Mucosa of rectum (tissue), 2 donors: ENCODE data around the gene TLR9.
"Not testable (repeated sequence)": the region's sequence is repeated elsewhere in the genome, so short reads cannot be mapped to it uniquely, and the experiment has no call there.

Source experiments
- H3K27ac ChIP-seq, 2 donors: one replicate each; pipeline ENCODE4 v1.7.0; 2013; ENCODE audit warnings: inconsistent platforms in 2 of 2, low read depth in 2 of 2, low read length in 2 of 2
- H3K27me3 ChIP-seq, 2 donors: one replicate each; pipeline ENCODE4 v1.7.0; 2013; ENCODE audit warnings: low read length in 2 of 2; ENCODE audit not compliant: control insufficient read depth in 2 of 2, insufficient read depth in 2 of 2
- H3K36me3 ChIP-seq, 2 donors: one replicate each; pipeline ENCODE4 v1.7.0; 2013; ENCODE audit warnings: low read length in 2 of 2; ENCODE audit not compliant: control insufficient read depth in 2 of 2, insufficient read depth in 2 of 2
- H3K4me1 ChIP-seq, 2 donors: one replicate each; pipeline ENCODE4 v1.7.0; 2013; ENCODE audit warnings: low read length in 2 of 2, mild to moderate bottlenecking in 1 of 2; ENCODE audit not compliant: control insufficient read depth in 2 of 2, insufficient read depth in 2 of 2
- H3K4me3 ChIP-seq, 2 donors: one replicate each; pipeline ENCODE4 v1.7.0; 2013; ENCODE audit warnings: low read length in 2 of 2
- H3K9ac ChIP-seq, 2 donors: one replicate each; pipeline ENCODE4 v1.7.0; 2013; ENCODE audit warnings: low read length in 2 of 2, low read depth in 1 of 2, mild to moderate bottlenecking in 1 of 2
- H3K9me3 ChIP-seq, 2 donors: one replicate each; pipeline ENCODE4 v1.7.0; 2013; ENCODE audit warnings: low read length in 2 of 2; ENCODE audit not compliant: control insufficient read depth in 2 of 2
- donor health status: healthy.
- donor health status: Normal muscosa, but diverticular disease.

Gene TLR9, protein sequence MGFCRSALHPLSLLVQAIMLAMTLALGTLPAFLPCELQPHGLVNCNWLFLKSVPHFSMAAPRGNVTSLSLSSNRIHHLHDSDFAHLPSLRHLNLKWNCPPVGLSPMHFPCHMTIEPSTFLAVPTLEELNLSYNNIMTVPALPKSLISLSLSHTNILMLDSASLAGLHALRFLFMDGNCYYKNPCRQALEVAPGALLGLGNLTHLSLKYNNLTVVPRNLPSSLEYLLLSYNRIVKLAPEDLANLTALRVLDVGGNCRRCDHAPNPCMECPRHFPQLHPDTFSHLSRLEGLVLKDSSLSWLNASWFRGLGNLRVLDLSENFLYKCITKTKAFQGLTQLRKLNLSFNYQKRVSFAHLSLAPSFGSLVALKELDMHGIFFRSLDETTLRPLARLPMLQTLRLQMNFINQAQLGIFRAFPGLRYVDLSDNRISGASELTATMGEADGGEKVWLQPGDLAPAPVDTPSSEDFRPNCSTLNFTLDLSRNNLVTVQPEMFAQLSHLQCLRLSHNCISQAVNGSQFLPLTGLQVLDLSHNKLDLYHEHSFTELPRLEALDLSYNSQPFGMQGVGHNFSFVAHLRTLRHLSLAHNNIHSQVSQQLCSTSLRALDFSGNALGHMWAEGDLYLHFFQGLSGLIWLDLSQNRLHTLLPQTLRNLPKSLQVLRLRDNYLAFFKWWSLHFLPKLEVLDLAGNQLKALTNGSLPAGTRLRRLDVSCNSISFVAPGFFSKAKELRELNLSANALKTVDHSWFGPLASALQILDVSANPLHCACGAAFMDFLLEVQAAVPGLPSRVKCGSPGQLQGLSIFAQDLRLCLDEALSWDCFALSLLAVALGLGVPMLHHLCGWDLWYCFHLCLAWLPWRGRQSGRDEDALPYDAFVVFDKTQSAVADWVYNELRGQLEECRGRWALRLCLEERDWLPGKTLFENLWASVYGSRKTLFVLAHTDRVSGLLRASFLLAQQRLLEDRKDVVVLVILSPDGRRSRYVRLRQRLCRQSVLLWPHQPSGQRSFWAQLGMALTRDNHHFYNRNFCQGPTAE

GRCh38 chr3:52225452-52226228, at the start of gene TLR9:
TLR9 (minus strand) TSS chr3:52225645; CDS start chr3:52225529, 116 bp downstream.
- Histone ChIP-seq H3K9ac (no peak within 1 kb of the TSS), H3K4me3 (no peak within 1 kb of the TSS), H3K9me3 (no peaks in the 10 kb centered on the region), H3K27me3 (no peaks in the 10 kb centered on the region), H3K36me3 (peaks cover 20 to 24% of the 10 kb centered on the region in 2 donors), H3K27ac (peak within 1 kb of the TSS in 1 of 2 donors; percentile 61), H3K4me1 (no peaks in the 10 kb centered on the region)

GRCh38 chr3:52274781-52275180, 49.3 kb upstream of the TLR9 start:
- not testable (repeated sequence) for H3K4me3 ChIP-seq, H3K27ac ChIP-seq, H3K9ac ChIP-seq, H3K27me3 ChIP-seq, H3K9me3 ChIP-seq
- H3K36me3 ChIP-seq = peaks cover 3 to 15% of the 10 kb centered on the region in 2 donors
- H3K4me1 ChIP-seq = peaks cover 20 to 22% of the 10 kb centered on the region in 2 donors

DNA sequence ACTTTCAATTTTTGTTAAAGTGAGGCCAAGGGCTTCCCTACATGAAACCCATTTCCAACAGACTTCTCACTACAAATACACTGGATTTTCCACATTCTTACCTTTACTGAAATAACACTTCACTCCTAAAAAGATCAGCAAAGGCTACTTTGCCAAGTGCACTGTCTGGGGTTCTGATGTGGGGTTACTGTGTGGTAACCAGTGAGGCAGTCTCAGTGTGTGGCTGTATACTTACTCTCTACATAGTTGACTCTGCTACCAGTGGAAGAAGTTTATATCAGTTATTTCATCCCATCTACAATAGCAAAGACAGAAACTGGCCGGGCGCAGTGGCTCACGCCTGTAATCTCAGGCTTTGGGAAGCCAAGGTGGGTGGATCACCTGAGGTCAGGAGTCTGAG, 47.4 kb upstream of the TLR9 start:
- no peak overlapping the region for H3K27ac ChIP-seq
- no peaks in the 10 kb centered on the region for H3K9me3 ChIP-seq
- no peak overlapping the region for H3K9ac ChIP-seq
- H3K4me1 ChIP-seq = peaks cover 18 to 20% of the 10 kb centered on the region in 2 donors
- peaks cover 15 to 31% of the 10 kb centered on the region in 2 donors for H3K36me3 ChIP-seq
- no peak overlapping the region for H3K4me3 ChIP-seq
- no peaks in the 10 kb centered on the region for H3K27me3 ChIP-seq

- H3K9me3 ChIP-seq, H3K4me3 ChIP-seq, H3K27ac ChIP-seq, H3K27me3 ChIP-seq: not testable (repeated sequence)
- H3K4me1 ChIP-seq = peaks cover 18% of the 10 kb centered on the region in 2 donors
- H3K36me3 ChIP-seq = peaks cover 19 to 38% of the 10 kb centered on the region in 2 donors
- H3K9ac ChIP-seq = peak overlapping the region in 1 of 2 donors; percentile 24
Measured at GRCh38 chr3:52272172-52272571, 46.7 kb upstream of the TLR9 start.

GRCh38 chr3:52270252-52270754, 44.9 kb upstream of the TLR9 start:
- Histone ChIP-seq H3K27ac (peak overlapping the region; percentile 32 to 54), H3K4me3 (no peak overlapping the region), H3K36me3 (peaks cover 32 to 53% of the 10 kb centered on the region in 2 donors), H3K9me3 (no peaks in the 10 kb centered on the region), H3K9ac (no peak overlapping the region), H3K27me3 (no peaks in the 10 kb centered on the region), H3K4me1 (peaks cover 7 to 8% of the 10 kb centered on the region in 2 donors)

GRCh38 chr3:52269776-52270175, 44.3 kb upstream of the TLR9 start:
- peaks cover 33 to 57% of the 10 kb centered on the region in 2 donors for H3K36me3 ChIP-seq
- peaks cover 5 to 8% of the 10 kb centered on the region in 2 donors for H3K4me1 ChIP-seq
- H3K4me3 ChIP-seq = no peak overlapping the region
- no peaks in the 10 kb centered on the region for H3K27me3 ChIP-seq
- H3K27ac ChIP-seq = peak overlapping the region; percentile 32 to 54
- no peaks in the 10 kb centered on the region for H3K9me3 ChIP-seq
- no peak overlapping the region for H3K9ac ChIP-seq

DNA sequence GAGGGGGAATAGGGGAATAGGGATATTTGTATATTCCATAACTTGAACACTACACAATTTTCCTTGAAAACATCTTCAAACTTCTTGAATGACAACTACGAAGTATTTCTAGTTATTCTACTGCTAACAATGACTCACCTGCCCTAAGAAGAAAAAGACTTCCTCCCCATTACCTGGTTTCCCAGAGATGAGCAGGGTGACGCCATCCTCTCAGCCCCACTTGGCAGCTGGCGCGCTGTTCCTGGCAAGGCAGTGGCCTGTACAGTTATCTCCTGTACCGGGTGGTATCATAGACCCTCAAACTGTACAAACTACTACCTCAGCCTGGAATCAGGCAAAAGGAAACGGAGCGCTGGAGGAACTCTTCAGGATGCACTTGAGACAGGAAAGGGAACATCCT, 42.6 kb upstream of the TLR9 start:
- no peaks in the 10 kb centered on the region for H3K27me3 ChIP-seq
- H3K27ac ChIP-seq = no peak overlapping the region
- no peak overlapping the region for H3K4me3 ChIP-seq
- H3K9ac ChIP-seq = no peak overlapping the region
- peaks cover 49 to 64% of the 10 kb centered on the region in 2 donors for H3K36me3 ChIP-seq
- no peaks in the 10 kb centered on the region for H3K9me3 ChIP-seq
- peaks cover 5 to 8% of the 10 kb centered on the region in 2 donors for H3K4me1 ChIP-seq

DNA sequence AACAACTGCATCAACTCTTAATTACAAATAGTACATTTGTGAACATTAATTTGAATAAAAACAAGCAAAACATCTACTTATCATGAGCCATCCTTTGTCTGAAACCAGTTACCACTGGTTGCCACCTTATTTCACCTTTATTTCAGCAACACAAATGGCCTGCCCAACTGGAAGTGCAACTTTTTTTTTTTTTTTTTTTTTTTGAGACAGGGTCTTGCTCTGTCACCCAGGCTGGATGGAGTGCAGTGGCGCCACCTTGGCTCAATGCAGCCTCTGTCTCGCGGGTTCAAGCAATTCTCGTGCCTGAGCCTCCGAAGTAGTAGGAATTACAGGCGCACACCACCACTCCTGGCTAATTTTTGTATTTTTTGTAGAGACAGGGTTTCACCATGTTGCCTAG, 39.9 kb upstream of the TLR9 start:
- no peak overlapping the region for H3K9ac ChIP-seq
- peaks cover 0 to under 1% of the 10 kb centered on the region in 2 donors for H3K4me1 ChIP-seq
- no peak overlapping the region for H3K27ac ChIP-seq
- peaks cover 72 to 83% of the 10 kb centered on the region in 2 donors for H3K36me3 ChIP-seq
- no peaks in the 10 kb centered on the region for H3K27me3 ChIP-seq
- no peaks in the 10 kb centered on the region for H3K9me3 ChIP-seq
- H3K4me3 ChIP-seq = no peak overlapping the region

DNA sequence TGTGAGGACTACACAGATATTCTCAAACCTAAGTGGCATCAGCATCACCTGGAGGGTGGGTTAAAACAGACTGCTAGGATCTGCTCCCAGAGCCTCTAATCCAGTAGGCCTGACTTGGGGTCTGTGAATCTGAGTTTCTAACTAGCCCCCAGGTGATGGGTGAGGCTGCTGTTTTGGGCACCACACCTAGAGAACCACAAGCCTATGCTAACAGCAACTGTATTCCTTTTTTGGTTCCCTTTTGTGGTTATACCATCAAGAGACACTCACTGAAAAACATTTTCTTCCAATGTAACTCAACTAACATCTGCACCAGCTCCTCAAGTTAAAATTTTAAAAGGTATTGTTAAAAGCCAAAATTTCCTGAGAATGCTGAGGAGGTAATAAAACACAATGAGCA, 37.0 kb upstream of the TLR9 start:
- no peaks in the 10 kb centered on the region for H3K9me3 ChIP-seq
- H3K4me3 ChIP-seq = no peak overlapping the region
- H3K27ac ChIP-seq = no peak overlapping the region
- peaks cover 83 to 89% of the 10 kb centered on the region in 2 donors for H3K36me3 ChIP-seq
- no peaks in the 10 kb centered on the region for H3K27me3 ChIP-seq
- H3K4me1 ChIP-seq = no peaks in the 10 kb centered on the region
- H3K9ac ChIP-seq = no peak overlapping the region
